Lung microvascular endothelial cell (primary cell): ENCODE measurements around the gene CNOT10. TPM values are rescaled to one million over a fixed set of nuclear protein-coding genes. Genes with fewer than 3 reads are reported as not detected.
"Not testable (repeated sequence)": the region's sequence is repeated elsewhere in the genome, so short reads cannot be mapped to it uniquely, and the experiment has no call there.

ENCODE experiments used
- DNase-seq, 2 donors: peaks; one replicate each; pipeline versions ENCODE4 v3.0.0 to v3.0.0-alpha.2; 2010; ENCODE audit warnings: low read depth in 2 of 2
- total RNA-seq: library from RNA; depleted of rRNA; stranded (reverse); fragments of >200 nt; gene quantifications from 2 replicates; pipeline ENCODE4 v1.2.1, GENCODE V29; 2014

CNOT10 gene
- total RNA-seq = 18.7 and 26.2 TPM in 2 replicates

- DNase-seq = peak; percentile 95 to 97
Measured at GRCh38 chr3:32684800-32685542, at the start of gene CNOT10. TSS of gene CNOT10 (plus strand) at chr3:32685188. CDS start at chr3:32685461, 273 bp downstream.

GRCh38 chr3:32640939-32641338 lies 44.0 kb upstream of the CNOT10 start:
- no peak for DNase-seq

GRCh38 chr3:32641356-32641755 lies 43.6 kb upstream of the CNOT10 start:
- no peak for DNase-seq

- DNase-seq = no peak
Measured at GRCh38 chr3:32643354-32643753, 41.6 kb upstream of the CNOT10 start.

GRCh38 chr3:32643816-32644215 lies 41.2 kb upstream of the CNOT10 start:
- DNase-seq = no peak

GRCh38 chr3:32644380-32644779 lies 40.6 kb upstream of the CNOT10 start:
- no peak for DNase-seq

GRCh38 chr3:32646761-32647160 lies 38.2 kb upstream of the CNOT10 start:
- no peak for DNase-seq

GRCh38 chr3:32652337-32653100 lies 32.5 kb upstream of the CNOT10 start:
- not testable (repeated sequence) for DNase-seq

- DNase-seq = no peak
Measured at GRCh38 chr3:32655167-32655566, 29.8 kb upstream of the CNOT10 start.

- no peak for DNase-seq
Measured at GRCh38 chr3:32660634-32661033, 24.4 kb upstream of the CNOT10 start.

- DNase-seq = no peak
Measured at GRCh38 chr3:32662647-32663046, 22.3 kb upstream of the CNOT10 start.

GRCh38 chr3:32664630-32665075 lies 20.3 kb upstream of the CNOT10 start:
- peak; percentile 53 to 71 for DNase-seq

GRCh38 chr3:32667072-32667582 lies 17.9 kb upstream of the CNOT10 start:
- no peak for DNase-seq

- not testable (repeated sequence) for DNase-seq
Measured at GRCh38 chr3:32669226-32669625, 15.8 kb upstream of the CNOT10 start.

- not testable (repeated sequence) for DNase-seq
Measured at GRCh38 chr3:32673730-32674129, 11.3 kb upstream of the CNOT10 start.

- no peak for DNase-seq
Measured at GRCh38 chr3:32675164-32675563, 9.8 kb upstream of the CNOT10 start.

GRCh38 chr3:32675650-32676049 lies 9.3 kb upstream of the CNOT10 start:
- DNase-seq = no peak

- DNase-seq = no peak
Measured at GRCh38 chr3:32681811-32682210, 3.2 kb upstream of the CNOT10 start.

GRCh38 chr3:32684029-32684799 lies 774 bp upstream of the CNOT10 start:
- DNase-seq = no peak

- peak; percentile 31 to 48 for DNase-seq
Measured at GRCh38 chr3:32685543-32686185, 676 bp downstream of the CNOT10 start.

GRCh38 chr3:32686713-32687112 lies 1.7 kb downstream of the CNOT10 start:
- DNase-seq = no peak
